Measurements from ENCODE around the gene SCNN1G.

GRCh38 chr16:23236983-23237382 lies 54.4 kb downstream of the SCNN1G start:
- TF ChIP-seq CTCF (conservative IDR thresholded peaks at IDR 0.05; ENCODE audit: low read length) (no peak), EZH2phosphoT487 (IDR thresholded peaks at IDR 0.05; ENCODE audit: borderline replicate concordance) (no peak)

Data from Loucy (cell line).